ENCODE data around the gene PPFIBP2.
"Not testable (repeated sequence)": the region's sequence is repeated elsewhere in the genome, so short reads cannot be mapped to it uniquely, and the experiment has no call there.

Gene PPFIBP2

GRCh38 chr11:7499081-7499480 lies 14.7 kb upstream of the PPFIBP2 start:
- DNase-seq (ENCODE audit: low read depth, low spot score): no peak

GRCh38 chr11:7500251-7500650 lies 13.5 kb upstream of the PPFIBP2 start:
- DNase-seq (ENCODE audit: low read depth, low spot score): peak; percentile 14

- peak; percentile 47 for DNase-seq (ENCODE audit: low read depth, low spot score)
Observed at GRCh38 chr11:7501251-7501650, 12.5 kb upstream of the PPFIBP2 start.

- no peak for DNase-seq (ENCODE audit: low read depth, low spot score)
Observed at GRCh38 chr11:7501894-7502293, 11.9 kb upstream of the PPFIBP2 start.

- DNase-seq (ENCODE audit: low read depth, low spot score): no peak
Observed at GRCh38 chr11:7506243-7506642, 7.6 kb upstream of the PPFIBP2 start.

GRCh38 chr11:7508087-7508486 lies 5.7 kb upstream of the PPFIBP2 start:
- DNase-seq (ENCODE audit: low read depth, low spot score): no peak

GRCh38 chr11:7509966-7510365 lies 3.8 kb upstream of the PPFIBP2 start:
- DNase-seq (ENCODE audit: low read depth, low spot score): no peak

- DNase-seq (ENCODE audit: low read depth, low spot score): no peak
Observed at GRCh38 chr11:7511401-7511800, 2.4 kb upstream of the PPFIBP2 start.

- DNase-seq (ENCODE audit: low read depth, low spot score): no peak
Observed at GRCh38 chr11:7512525-7513233, 1.1 kb upstream of the PPFIBP2 start.

- no peak for DNase-seq (ENCODE audit: low read depth, low spot score)
Observed at GRCh38 chr11:7514099-7514591, 346 bp downstream of the PPFIBP2 start.

- no peak for DNase-seq (ENCODE audit: low read depth, low spot score)
Observed at GRCh38 chr11:7515447-7515886, 1.7 kb downstream of the PPFIBP2 start.

- no peak for DNase-seq (ENCODE audit: low read depth, low spot score)
Observed at GRCh38 chr11:7516475-7516874, 2.7 kb downstream of the PPFIBP2 start.

GRCh38 chr11:7517743-7518142 lies 3.9 kb downstream of the PPFIBP2 start:
- DNase-seq (ENCODE audit: low read depth, low spot score): not testable (repeated sequence)

- no peak for DNase-seq (ENCODE audit: low read depth, low spot score)
Observed at GRCh38 chr11:7518811-7519562, 5.2 kb downstream of the PPFIBP2 start.

- DNase-seq (ENCODE audit: low read depth, low spot score): no peak
Observed at GRCh38 chr11:7520011-7520942, 6.5 kb downstream of the PPFIBP2 start.

GRCh38 chr11:7520981-7521487 lies 7.2 kb downstream of the PPFIBP2 start:
- DNase-seq (ENCODE audit: low read depth, low spot score): no peak

- no peak for DNase-seq (ENCODE audit: low read depth, low spot score)
Observed at GRCh38 chr11:7522121-7522520, 8.3 kb downstream of the PPFIBP2 start.

GRCh38 chr11:7522546-7522945 lies 8.7 kb downstream of the PPFIBP2 start:
- DNase-seq (ENCODE audit: low read depth, low spot score): no peak

GRCh38 chr11:7523416-7524210 lies 9.8 kb downstream of the PPFIBP2 start:
- no peak for DNase-seq (ENCODE audit: low read depth, low spot score)

- no peak for DNase-seq (ENCODE audit: low read depth, low spot score)
Observed at GRCh38 chr11:7524462-7525235, 10.8 kb downstream of the PPFIBP2 start.
